ENCODE measurements around the gene DLG5.

DNA sequence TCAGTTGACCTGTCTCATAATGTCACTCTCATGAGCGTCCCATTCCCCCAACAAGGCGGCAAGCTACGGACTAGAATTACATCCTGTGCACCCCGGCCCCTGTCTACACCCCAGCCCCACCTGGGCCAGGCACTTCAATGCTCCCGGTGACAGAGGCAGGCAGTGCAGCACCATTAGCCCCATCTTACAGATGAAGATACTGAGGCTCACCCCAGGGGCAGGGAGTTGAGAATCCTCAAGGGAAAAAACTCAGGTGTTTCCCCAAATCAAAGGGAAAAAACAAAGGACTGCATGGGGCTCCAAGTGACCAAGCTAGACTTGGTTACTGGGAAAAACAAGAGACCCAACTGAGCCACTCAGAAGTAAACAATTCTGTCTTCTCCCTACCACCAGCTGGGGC lies 4.5 kb downstream of the DLG5 start:
- no peak for TF ChIP-seq CTCF (IDR thresholded peaks at IDR 0.05)
- no peak for TF ChIP-seq POLR2A (IDR thresholded peaks at IDR 0.05)
